GM13977 (cell line): ENCODE results near the gene TNP1.

Source experiments
- DNase-seq: peaks from one replicate; pipeline ENCODE4 v3.0.0; 2012; ENCODE audit warnings: low spot score
- CTCF ChIP-seq: IDR thresholded peaks from 2 replicates; pipeline ENCODE4 v1.5.1; 2012; ENCODE audit warnings: mild to moderate bottlenecking, control low read depth; ENCODE audit not compliant: insufficient read depth; ENCODE audit errors: extremely low read depth, missing control alignments
- in situ Hi-C: fragments of 300-500 bp; cut with MboI; formaldehyde crosslinking; loops from one replicate; pipeline ENCODE4 v1.12.0; 2022; ENCODE audit warnings: low sequenced_read_pairs, low pct_unique_long_range_greater_than_20kb, mixed read lengths, inconsistent platforms; ENCODE audit not compliant: unreplicated experiment

Gene TNP1

GRCh38 chr2:216859944-216860343 is at the start of gene TNP1:
TSS of gene TNP1 (minus strand) at chr2:216860064. CDS start at chr2:216860034, 30 bp downstream.
- TF ChIP-seq CTCF = no peak
- no peak for DNase-seq
- in situ Hi-C loops = no loop called here

- in situ Hi-C loops = no loop called here
- no peak for TF ChIP-seq CTCF
- DNase-seq = no peak
Measured at GRCh38 chr2:216908300-216908699, 48.4 kb upstream of the TNP1 start.

- DNase-seq = no peak
- in situ Hi-C loops = no loop called here
- no peak for TF ChIP-seq CTCF
Measured at GRCh38 chr2:216905649-216906329, 45.9 kb upstream of the TNP1 start.

GRCh38 chr2:216904974-216905373 is 45.1 kb upstream of the TNP1 start:
- no peak for TF ChIP-seq CTCF
- no peak for DNase-seq
- in situ Hi-C loops = no loop called here

- DNase-seq = no peak
- TF ChIP-seq CTCF = no peak
- in situ Hi-C loops = no loop called here
Measured at GRCh38 chr2:216904554-216904953, 44.7 kb upstream of the TNP1 start.

- no peak for TF ChIP-seq CTCF
- in situ Hi-C loops = no loop called here
- DNase-seq = no peak
Measured at GRCh38 chr2:216903470-216903869, 43.6 kb upstream of the TNP1 start.
